B cell (primary cell): ENCODE data around the gene BLM. TPM values are rescaled to one million over a fixed set of nuclear protein-coding genes. Genes with fewer than 3 reads are reported as not detected.
"Not testable (repeated sequence)": the region's sequence is repeated elsewhere in the genome, so short reads cannot be mapped to it uniquely, and the experiment has no call there.

Source experiments
- ATAC-seq: fragments of 200-7000 bp; cut with Tn5 transposase; one replicate; pipeline ENCODE4 v1.10.0; 2021; ENCODE audit warnings: low read depth, mild to moderate bottlenecking, moderate number of reproducible peaks, moderate library complexity
- CTCF ChIA-PET: fragments of 350-600 bp; sonication (Branson Sonifier 250); formaldehyde crosslinking; loops from one replicate; lab custom pipeline; 2021; ENCODE audit warnings: antibody characterized with exemption, inconsistent platforms; lab: Charles Lee
- POLR2A ChIA-PET: fragments of 350-600 bp; sonication (Branson Sonifier 250); formaldehyde crosslinking; loops from one replicate; lab custom pipeline; 2021; ENCODE audit warnings: antibody characterized with exemption; lab: Charles Lee
- DNase-seq: peaks from one replicate; pipeline ENCODE4 v3.0.0; 2013
- H2AFZ ChIP-seq: 2 replicates; pipeline ENCODE4 v1.6.1; 2012; ENCODE audit warnings: mild to moderate bottlenecking, low read depth, low read length; ENCODE audit not compliant: insufficient read depth, poor library complexity, severe bottlenecking
- H3K27ac ChIP-seq, 2 donors: 1 replicate in 1 of 2; 2 replicates in 1 of 2; pipeline ENCODE4 v1.5.1; 2012 to 2013; ENCODE audit warnings: low read length in 2 of 2, mild to moderate bottlenecking in 2 of 2, moderate library complexity in 1 of 2
- H3K27me3 ChIP-seq, 4 experiments: fragments of 200-600 bp in 1 of 4; sonication (generic) in 1 of 4; replicated peaks in 1 of 4; 1 replicate in 2 of 4; 2 replicates in 2 of 4; pipeline versions ENCODE4 v1.6.1 to v1.7.0; 2013 to 2016; ENCODE audit warnings: low read length in 3 of 4, mild to moderate bottlenecking in 2 of 4, mixed read lengths in 1 of 4, moderate library complexity in 1 of 4; ENCODE audit not compliant: insufficient read depth in 4 of 4, control insufficient read depth in 3 of 4; ENCODE audit errors: control extremely low read depth in 1 of 4
- H3K36me3 ChIP-seq, 2 experiments: replicated peaks in 1 of 2; 1 replicate in 1 of 2; 2 replicates in 1 of 2; pipeline versions ENCODE4 v1.6.1 to v1.7.1; 2013; ENCODE audit warnings: low read length in 1 of 2; ENCODE audit not compliant: insufficient read depth in 2 of 2, control insufficient read depth in 1 of 2; ENCODE audit errors: control extremely low read depth in 1 of 2, extremely low read depth in 1 of 2
- H3K4me1 ChIP-seq, 2 donors: fragments of 200-600 bp in 1 of 2; sonication (generic) in 1 of 2; 1 replicate in 1 of 2; 2 replicates in 1 of 2; pipeline versions ENCODE4 v1.5.1 to v1.6.1; 2013 to 2017; ENCODE audit warnings: low read length in 2 of 2; ENCODE audit not compliant: control insufficient read depth in 2 of 2, insufficient read depth in 2 of 2
- H3K4me2 ChIP-seq: replicated peaks from 2 replicates; pipeline ENCODE3; 2012; ENCODE audit warnings: mild to moderate bottlenecking, low read depth, low read length; ENCODE audit not compliant: poor library complexity, severe bottlenecking
- H3K4me3 ChIP-seq, 5 experiments: fragments of 200-600 bp in 1 of 5; sonication (generic) in 1 of 5; 1 replicate in 3 of 5; 2 replicates in 2 of 5; pipeline versions ENCODE4 v1.5.1 to v1.7.0; 2011 to 2016; ENCODE audit warnings: low read length in 4 of 5, mild to moderate bottlenecking in 4 of 5, low read depth in 2 of 5, control low read depth in 1 of 5, moderate library complexity in 1 of 5; ENCODE audit not compliant: insufficient read depth in 1 of 5; ENCODE audit errors: control extremely low read depth in 1 of 5, extremely low read depth in 1 of 5
- H3K79me2 ChIP-seq: fragments of 200-600 bp; sonication (generic); one replicate; pipeline ENCODE4 v1.6.0; 2016; ENCODE audit warnings: low read length; ENCODE audit not compliant: control insufficient read depth, insufficient read depth
- H3K9ac ChIP-seq: fragments of 200-600 bp; sonication (generic); 2 replicates; pipeline ENCODE4 v1.6.1; 2017; ENCODE audit warnings: mild to moderate bottlenecking, low read length, moderate library complexity
- H3K9me3 ChIP-seq, 3 donors: one replicate each; pipeline versions ENCODE4 v1.6.1 to v1.7.1; 2013; ENCODE audit warnings: low read length in 2 of 3; ENCODE audit not compliant: control insufficient read depth in 2 of 3, insufficient read depth in 1 of 3; ENCODE audit errors: control extremely low read depth in 1 of 3
- H4K20me1 ChIP-seq: 2 replicates; pipeline ENCODE4 v1.6.0; 2012; ENCODE audit warnings: mild to moderate bottlenecking, low read length; ENCODE audit not compliant: insufficient read depth, control insufficient read depth, poor library complexity, severe bottlenecking
- H3K27ac Mint-ChIP-seq: one replicate; pipeline ENCODE4 v1.8.0; 2021; ENCODE audit warnings: mixed read lengths
- H3K27me3 Mint-ChIP-seq: one replicate; pipeline ENCODE4 v1.8.0; 2021; ENCODE audit warnings: mixed read lengths
- H3K4me1 Mint-ChIP-seq: one replicate; pipeline ENCODE4 v1.8.0; 2021; ENCODE audit warnings: mixed read lengths
- H3K4me3 Mint-ChIP-seq: one replicate; pipeline ENCODE4 v1.8.0; 2021; ENCODE audit warnings: mixed read lengths
- H3K9me3 Mint-ChIP-seq: one replicate; pipeline ENCODE4 v1.8.0; 2022; ENCODE audit warnings: mixed read lengths; ENCODE audit not compliant: insufficient read depth
- CTCF ChIP-seq: fragments of 200-600 bp; IDR thresholded peaks from one replicate; pipeline ENCODE4 v1.8.0; 2022; ENCODE audit warnings: antibody characterized with exemption, mild to moderate bottlenecking
- EZH2 ChIP-seq: IDR thresholded peaks from 2 replicates; pipeline ENCODE4 v1.6.1; 2012; ENCODE audit warnings: borderline replicate concordance, low read depth, mild to moderate bottlenecking, moderate library complexity, low read length; ENCODE audit not compliant: insufficient read depth, poor library complexity, severe bottlenecking
- WGBS: methylation state at CpG from one replicate; pipeline ENCODE4 v1.1.5; 2013; ENCODE audit warnings: missing lambda C conversion rate; ENCODE audit not compliant: insufficient coverage; 5-methylcytosine and 5-hydroxymethylcytosine counted together
- intact Hi-C: fragments of 100-400 bp; cut with micrococcal nuclease; formaldehyde crosslinking; loops from one replicate; pipeline ENCODE4 v1.10.0; 2022
- polyA plus RNA-seq: library from polyadenylated mRNA; depleted of rRNA; stranded (reverse); fragments of >200 nt; gene quantifications from 2 replicates; pipeline ENCODE4 v1.2.3, GENCODE V29; 2012
- total RNA-seq, 2 donors: library from RNA; stranded (reverse); fragments of 120-200 nt in 1 of 2; gene quantifications; 1 replicate in 1 of 2; 2 replicates in 1 of 2; pipeline versions ENCODE4 v1.2.3 to v1.2.4, GENCODE V29; 2013 to 2022

The BLM gene
- total and polyA plus RNA-seq, 2 donors (not counting 1 experiment from before 2014, with no cell fraction given): 5.2 to 17.4 TPM

GRCh38 chr15:90823455-90823974 lies 106.4 kb downstream of the BLM start:
- no peak overlapping the region for H2AFZ ChIP-seq
- no peak overlapping the region for H3K27ac ChIP-seq
- peaks cover 0 to 12% (median 0%) of the 10 kb centered on the region in 3 donors for H3K9me3 ChIP-seq
- H3K9ac ChIP-seq: no peak overlapping the region
- ATAC-seq: no peak
- 92% methylated on average over 7 of the region's 7 CpGs for WGBS
- intact Hi-C loops: no loop called here
- no peak overlapping the region for H3K4me2 ChIP-seq
- no peak for DNase-seq
- Mint-ChIP-seq H3K27me3 (no peaks in the 10 kb centered on the region), H3K9me3 (no peaks in the 10 kb centered on the region), H3K4me1 (peaks cover 22% of the 10 kb centered on the region), H3K27ac (no peak overlapping the region), H3K4me3 (no peak overlapping the region)
- H3K4me3 ChIP-seq: no peak overlapping the region
- ChIA-PET POLR2A (interaction anchor here (0.6 to 0.7 kb wide), 3 partner anchors 9 to 60 kb away, joined by 3 to 7 read pairs (median 4); no protein-coding TSS in a partner anchor), CTCF (interaction anchor here (1.0 to 1.7 kb wide), 3 partner anchors 10 to 62 kb away, joined by 3 to 7 read pairs (median 5); no protein-coding TSS in a partner anchor)
- H4K20me1 ChIP-seq: no peaks in the 10 kb centered on the region
- H3K36me3 ChIP-seq: no peaks in the 10 kb centered on the region
- peaks cover 10 to 21% of the 10 kb centered on the region in 2 donors for H3K4me1 ChIP-seq
- TF ChIP-seq EZH2 (no peak), CTCF (no peak)
- no peaks in the 10 kb centered on the region for H3K27me3 ChIP-seq
- H3K79me2 ChIP-seq: no peaks in the 10 kb centered on the region

GRCh38 chr15:90825115-90825899 lies 108.2 kb downstream of the BLM start:
- H3K27ac ChIP-seq, H3K79me2 ChIP-seq, intact Hi-C loops, H3K27ac Mint-ChIP-seq, H3K36me3 ChIP-seq, H3K9me3 Mint-ChIP-seq, H3K27me3 ChIP-seq, DNase-seq, H3K4me3 ChIP-seq, H2AFZ ChIP-seq, H3K9ac ChIP-seq, H3K4me3 Mint-ChIP-seq, H3K4me2 ChIP-seq, H4K20me1 ChIP-seq, H3K27me3 Mint-ChIP-seq, ATAC-seq: not testable (repeated sequence)
- Histone ChIP-seq H3K9me3 (peaks cover 0 to 12% (median 0%) of the 10 kb centered on the region in 3 donors), H3K4me1 (peaks cover 14 to 20% of the 10 kb centered on the region in 2 donors)
- POLR2A ChIA-PET: interaction anchor here (0.6 kb wide), 1 partner anchor 126 kb away, joined by 5 read pairs; no protein-coding TSS in a partner anchor
- CTCF ChIA-PET: interaction anchor here (1.3 to 2.0 kb wide), 2 partner anchors 60 to 107 kb away, joined by 4 to 9 read pairs; partner anchors contain the start of gene HDDC3
- H3K4me1 Mint-ChIP-seq: peaks cover 22% of the 10 kb centered on the region
- 94% methylated on average over 44 of the region's 49 CpGs for WGBS

GRCh38 chr15:90826206-90826885 lies 109.2 kb downstream of the BLM start:
- H2AFZ ChIP-seq, H4K20me1 ChIP-seq, H3K36me3 ChIP-seq, POLR2A ChIA-PET, H3K27me3 Mint-ChIP-seq, H3K27me3 ChIP-seq, DNase-seq, H3K9ac ChIP-seq, H3K79me2 ChIP-seq, ATAC-seq, H3K4me3 Mint-ChIP-seq, H3K9me3 Mint-ChIP-seq, intact Hi-C loops, H3K27ac ChIP-seq, H3K4me2 ChIP-seq, H3K4me3 ChIP-seq: not testable (repeated sequence)
- CTCF ChIA-PET: interaction anchor here (0.8 to 2.0 kb wide), 4 partner anchors 8 to 106 kb away, joined by 4 to 9 read pairs (median 4); partner anchors contain the start of gene HDDC3
- H3K9me3 ChIP-seq: peaks cover 0 to 12% (median 0%) of the 10 kb centered on the region in 3 donors
- Mint-ChIP-seq H3K4me1 (peaks cover 27% of the 10 kb centered on the region), H3K27ac (peak overlapping the region; percentile 67)
- H3K4me1 ChIP-seq: peaks cover 21 to 27% of the 10 kb centered on the region in 2 donors
- 94% methylated on average over 23 of the region's 26 CpGs for WGBS
